GM19043 (cell line): ENCODE measurements around the gene LRRC36.

Experiments used
- ATAC-seq: cut with Tn5 transposase; IDR thresholded peaks from one replicate; pipeline ENCODE4 v1.9.1; 2021; ENCODE audit warnings: low read depth; ENCODE audit not compliant: unreplicated experiment

Gene LRRC36

GRCh38 chr16:67388591-67388990 is 62.0 kb downstream of the LRRC36 start:
- ATAC-seq = no peak

GRCh38 chr16:67389911-67390815 is 63.5 kb downstream of the LRRC36 start:
- ATAC-seq = no peak

- no peak for ATAC-seq
Measured at GRCh38 chr16:67390816-67391423, 64.3 kb downstream of the LRRC36 start.

- ATAC-seq = no peak
Measured at GRCh38 chr16:67391424-67392300, 65.0 kb downstream of the LRRC36 start.

- no peak for ATAC-seq
Measured at GRCh38 chr16:67392301-67393059, 65.9 kb downstream of the LRRC36 start.

GRCh38 chr16:67393111-67393787 is 66.6 kb downstream of the LRRC36 start, which contains the start of gene TPPP3:
TSS of gene TPPP3 (minus strand) at chr16:67393498. CDS start at chr16:67391111, 2,387 bp downstream.
- no peak for ATAC-seq

GRCh38 chr16:67393788-67394154 is 67.2 kb downstream of the LRRC36 start:
- no peak for ATAC-seq

GRCh38 chr16:67394155-67395104 is 67.8 kb downstream of the LRRC36 start:
- ATAC-seq = no peak

GRCh38 chr16:67395105-67395457 is 68.5 kb downstream of the LRRC36 start:
- no peak for ATAC-seq

- no peak for ATAC-seq
Measured at GRCh38 chr16:67395458-67396158, 69.0 kb downstream of the LRRC36 start.

- ATAC-seq = no peak
Measured at GRCh38 chr16:67396159-67397035, 69.8 kb downstream of the LRRC36 start.

GRCh38 chr16:67397036-67397801 is 70.6 kb downstream of the LRRC36 start:
- no peak for ATAC-seq

- no peak for ATAC-seq
Measured at GRCh38 chr16:67397812-67398545, 71.4 kb downstream of the LRRC36 start.

GRCh38 chr16:67398546-67399217 is 72.1 kb downstream of the LRRC36 start:
- ATAC-seq = no peak

- no peak for ATAC-seq
Measured at GRCh38 chr16:67399218-67399733, 72.7 kb downstream of the LRRC36 start.
